Mammary epithelial cell (primary cell): ENCODE results near the gene PAX1.

Experiments used
- EZH2 ChIP-seq: IDR thresholded peaks from 2 replicates; pipeline ENCODE4 v1.6.1; 2012; ENCODE audit warnings: low read length, inconsistent platforms, borderline replicate concordance
- TF ChIP-seq, protein P1 (sequence below), 2 donors: IDR thresholded peaks in 1 of 2; conservative IDR thresholded peaks in 1 of 2; 2 replicates each; pipeline ENCODE4 v1.5.1; 2011 to 2012; ENCODE audit warnings: inconsistent platforms in 2 of 2, low read length in 2 of 2, mild to moderate bottlenecking in 2 of 2, control low read depth in 1 of 2, low read depth in 1 of 2; ENCODE audit not compliant: insufficient read depth in 1 of 2; ENCODE audit errors: extremely low read depth in 1 of 2

DNA sequence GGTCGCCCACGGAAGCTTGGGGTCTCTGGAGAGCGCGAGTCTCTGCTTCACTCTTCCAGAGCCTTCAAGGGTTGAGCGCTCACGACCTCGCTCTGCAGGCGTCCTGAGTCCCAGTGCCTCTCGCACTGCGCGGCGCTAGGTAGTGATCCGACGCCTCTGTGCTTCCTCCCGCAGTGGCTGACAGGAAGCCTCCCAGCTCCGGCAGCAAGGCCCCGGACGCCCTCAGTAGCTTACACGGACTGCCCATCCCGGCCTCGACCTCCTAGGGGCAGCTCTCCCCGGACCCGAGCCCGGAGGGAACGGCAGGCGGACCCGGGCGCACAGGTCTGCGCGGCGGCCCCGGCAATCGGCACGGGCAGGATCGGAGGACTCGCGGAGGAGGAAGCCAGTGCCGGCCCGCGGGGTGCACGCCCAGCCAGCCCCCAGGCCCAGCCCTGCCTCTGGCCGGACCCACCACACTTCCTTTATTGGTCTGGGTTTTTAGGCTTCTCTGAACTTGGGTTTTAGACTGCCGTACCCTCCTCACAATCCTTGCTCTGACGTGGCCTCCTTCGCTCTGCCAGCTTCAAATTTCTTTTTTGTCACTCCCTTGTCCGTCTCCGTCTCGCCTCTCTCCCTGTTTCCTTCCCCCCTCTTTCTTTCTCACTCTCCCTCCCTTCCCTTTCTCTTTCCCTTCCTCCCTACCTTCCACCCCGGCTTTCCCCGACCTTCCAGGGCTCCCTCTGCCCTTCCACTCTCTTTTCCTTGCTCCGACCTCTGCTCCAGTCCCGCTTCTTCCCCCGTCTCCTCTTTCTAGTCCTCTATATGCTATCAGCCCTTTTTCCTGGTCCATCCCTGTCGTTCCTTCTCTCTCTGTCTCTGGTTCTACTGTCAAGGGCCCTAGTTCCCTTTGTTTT lies 9.1 kb downstream of the PAX1 start:
- TF ChIP-seq, protein P1, sequence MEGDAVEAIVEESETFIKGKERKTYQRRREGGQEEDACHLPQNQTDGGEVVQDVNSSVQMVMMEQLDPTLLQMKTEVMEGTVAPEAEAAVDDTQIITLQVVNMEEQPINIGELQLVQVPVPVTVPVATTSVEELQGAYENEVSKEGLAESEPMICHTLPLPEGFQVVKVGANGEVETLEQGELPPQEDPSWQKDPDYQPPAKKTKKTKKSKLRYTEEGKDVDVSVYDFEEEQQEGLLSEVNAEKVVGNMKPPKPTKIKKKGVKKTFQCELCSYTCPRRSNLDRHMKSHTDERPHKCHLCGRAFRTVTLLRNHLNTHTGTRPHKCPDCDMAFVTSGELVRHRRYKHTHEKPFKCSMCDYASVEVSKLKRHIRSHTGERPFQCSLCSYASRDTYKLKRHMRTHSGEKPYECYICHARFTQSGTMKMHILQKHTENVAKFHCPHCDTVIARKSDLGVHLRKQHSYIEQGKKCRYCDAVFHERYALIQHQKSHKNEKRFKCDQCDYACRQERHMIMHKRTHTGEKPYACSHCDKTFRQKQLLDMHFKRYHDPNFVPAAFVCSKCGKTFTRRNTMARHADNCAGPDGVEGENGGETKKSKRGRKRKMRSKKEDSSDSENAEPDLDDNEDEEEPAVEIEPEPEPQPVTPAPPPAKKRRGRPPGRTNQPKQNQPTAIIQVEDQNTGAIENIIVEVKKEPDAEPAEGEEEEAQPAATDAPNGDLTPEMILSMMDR (conservative IDR thresholded peaks at IDR 0.05 in 1 of 2, IDR thresholded peaks at IDR 0.05 in 1 of 2; ENCODE audit: extremely low read depth in 1 of 2, insufficient read depth in 1 of 2, low read depth in 1 of 2, low read length in 2 of 2), result no peak
- TF ChIP-seq EZH2, result peak; percentile 53
